ENCODE measurements around the gene SHISA8.

SHISA8 gene

DNA sequence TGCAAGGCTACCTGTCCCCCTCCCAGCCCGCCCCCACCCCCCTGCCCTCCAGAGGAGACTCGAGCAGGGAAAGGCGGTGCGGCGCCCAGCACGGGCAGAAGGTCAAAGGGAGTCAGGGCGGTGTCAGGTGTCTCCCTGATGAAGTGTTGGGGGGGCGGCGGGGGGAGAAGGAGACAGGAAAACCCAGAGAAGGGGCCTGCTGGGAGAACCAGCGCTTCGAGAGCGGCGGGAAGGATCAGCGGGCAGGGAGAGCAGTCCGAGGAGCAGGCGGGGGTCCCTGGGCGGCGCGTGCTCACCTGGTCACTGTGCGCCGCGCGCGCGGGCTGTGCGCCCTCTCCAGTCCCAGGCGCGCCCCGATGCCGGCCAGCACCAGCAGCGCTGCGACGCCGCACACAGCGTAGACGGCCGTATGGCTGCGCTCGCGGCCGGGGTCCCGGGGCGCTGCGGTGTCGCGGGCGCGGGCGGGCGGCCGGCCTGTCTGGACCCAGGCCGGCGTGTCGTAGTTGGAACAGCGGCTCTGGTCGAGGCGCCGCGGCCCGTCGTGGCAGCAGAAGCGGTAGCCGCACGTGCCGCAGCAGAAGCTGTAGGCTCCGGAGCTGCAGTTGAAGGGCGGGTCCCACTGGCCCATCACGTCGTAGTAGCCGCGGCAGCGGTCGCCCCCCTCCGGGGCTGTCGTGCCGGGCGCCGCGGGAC, 886 bp downstream of the SHISA8 start:
- DNase-seq (ENCODE audit: low read depth) = no peak

DNA sequence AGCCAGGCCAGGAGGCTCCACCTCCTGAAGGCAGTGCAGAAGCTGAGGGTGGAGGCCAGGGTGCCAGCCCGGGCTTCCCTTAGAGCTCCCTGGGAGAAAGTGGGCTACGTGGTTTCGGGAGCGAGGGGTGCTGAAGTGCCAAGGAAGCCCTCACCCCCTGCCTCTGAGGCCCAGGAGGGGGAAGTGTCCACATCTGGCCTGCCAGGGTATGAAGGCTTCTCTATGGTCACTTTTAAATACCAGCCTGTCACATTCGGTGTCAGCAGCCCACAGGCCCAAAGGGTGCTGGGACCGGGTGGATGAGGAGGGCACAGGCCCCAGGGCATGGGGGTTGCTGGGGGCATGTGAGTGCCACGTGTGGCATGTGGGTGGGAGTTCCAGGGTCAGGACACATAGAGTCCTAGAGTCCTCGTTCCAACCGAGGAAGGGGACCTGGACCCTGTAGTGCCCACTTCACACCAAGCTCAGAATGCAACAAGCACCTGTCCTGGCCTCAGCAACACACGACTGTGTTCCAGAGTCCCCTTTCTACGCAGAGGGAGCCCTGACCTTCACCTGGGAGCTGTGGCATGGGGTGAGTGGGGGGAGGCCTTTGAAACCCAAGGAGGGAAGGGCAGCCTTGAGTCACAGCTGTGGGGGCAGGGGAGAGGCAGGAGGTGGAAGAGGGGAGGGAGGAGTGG, 1.7 kb downstream of the SHISA8 start:
- no peak for DNase-seq (ENCODE audit: low read depth)

DNA sequence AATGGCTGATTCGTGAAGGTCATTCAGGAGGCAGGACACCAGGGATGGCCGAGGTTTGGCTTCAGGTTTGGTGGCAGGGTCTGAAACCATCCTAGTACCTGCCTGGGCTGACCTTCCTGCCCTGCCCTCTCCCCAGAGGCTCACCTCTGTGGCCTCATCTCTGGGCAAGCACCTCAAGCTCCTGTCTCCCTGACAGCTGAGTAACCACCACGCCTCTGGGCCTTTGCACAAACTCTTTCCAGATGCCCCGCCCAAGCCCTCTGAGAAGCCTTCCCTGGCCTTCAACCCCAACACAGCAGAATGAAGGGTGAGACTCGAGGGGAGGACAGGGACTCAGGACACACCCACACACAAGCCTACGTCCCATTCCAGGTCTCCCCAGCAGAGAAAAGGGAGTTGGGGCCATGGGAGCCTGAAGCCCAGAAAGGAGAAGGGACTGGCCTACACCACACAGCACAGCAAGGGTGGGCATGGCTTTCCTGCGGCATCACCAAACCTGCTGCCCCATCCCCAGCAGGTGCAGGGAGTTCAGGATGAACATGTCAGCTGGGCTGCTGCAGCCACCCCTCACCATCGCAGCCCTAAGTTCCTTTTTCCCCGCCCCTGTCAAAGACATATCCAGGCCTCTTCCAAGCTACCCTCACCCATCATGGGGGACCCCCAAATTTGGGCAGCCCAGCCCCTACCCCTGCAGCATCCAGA, 2.4 kb downstream of the SHISA8 start:
- no peak for DNase-seq (ENCODE audit: low read depth)

- no peak for DNase-seq (ENCODE audit: low read depth)
Measured at GRCh38 chr22:41911001-41911611, 3.8 kb downstream of the SHISA8 start.

DNA sequence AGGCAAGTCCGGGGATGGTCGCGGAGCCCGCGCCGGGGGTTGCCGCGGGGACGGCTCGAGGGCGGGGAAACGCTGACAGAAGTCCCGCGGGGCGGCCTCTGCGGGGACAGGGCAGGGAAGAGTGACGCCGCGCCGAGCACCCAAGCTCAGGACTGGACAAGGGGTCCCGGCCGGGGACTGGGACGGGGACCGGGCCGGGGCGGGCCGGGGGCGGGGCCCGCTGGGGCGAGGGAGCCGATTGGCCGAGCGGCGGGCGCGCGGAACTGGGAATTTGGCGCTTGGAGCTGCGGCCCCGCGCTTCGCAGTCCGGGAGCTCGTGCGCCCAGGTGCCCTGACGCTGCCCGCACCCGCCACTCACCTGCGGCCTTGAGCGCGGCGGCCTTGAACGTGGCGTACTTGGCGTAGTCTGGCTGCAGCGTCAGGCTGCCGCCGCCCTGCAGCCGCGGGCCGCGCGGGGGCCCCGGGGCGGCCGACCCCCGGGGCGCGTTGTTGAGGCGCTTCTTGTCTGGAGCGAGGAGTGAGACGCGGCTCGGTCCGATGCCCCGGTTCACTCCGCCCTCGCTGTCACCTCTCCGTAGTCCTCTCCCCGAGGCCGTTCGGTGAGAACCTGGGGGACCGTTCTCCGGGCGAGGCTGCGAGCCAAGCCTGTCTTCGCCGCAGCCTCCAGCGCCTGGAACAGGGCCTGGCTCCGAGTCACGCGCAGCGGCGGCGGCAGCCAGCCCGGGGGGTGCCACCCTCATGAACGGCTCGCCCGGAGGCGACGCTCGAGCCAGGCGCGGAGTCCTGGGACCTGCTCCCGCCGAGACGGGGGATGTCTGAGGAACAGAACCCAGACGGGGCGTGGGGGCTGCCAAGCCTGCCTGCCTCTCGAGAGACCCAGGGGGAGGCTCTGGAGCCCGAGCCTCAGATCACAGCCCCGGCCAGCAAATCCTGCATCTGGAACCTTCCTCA, 4.5 kb downstream of the SHISA8 start:
- no peak for DNase-seq (ENCODE audit: low read depth)

DNA sequence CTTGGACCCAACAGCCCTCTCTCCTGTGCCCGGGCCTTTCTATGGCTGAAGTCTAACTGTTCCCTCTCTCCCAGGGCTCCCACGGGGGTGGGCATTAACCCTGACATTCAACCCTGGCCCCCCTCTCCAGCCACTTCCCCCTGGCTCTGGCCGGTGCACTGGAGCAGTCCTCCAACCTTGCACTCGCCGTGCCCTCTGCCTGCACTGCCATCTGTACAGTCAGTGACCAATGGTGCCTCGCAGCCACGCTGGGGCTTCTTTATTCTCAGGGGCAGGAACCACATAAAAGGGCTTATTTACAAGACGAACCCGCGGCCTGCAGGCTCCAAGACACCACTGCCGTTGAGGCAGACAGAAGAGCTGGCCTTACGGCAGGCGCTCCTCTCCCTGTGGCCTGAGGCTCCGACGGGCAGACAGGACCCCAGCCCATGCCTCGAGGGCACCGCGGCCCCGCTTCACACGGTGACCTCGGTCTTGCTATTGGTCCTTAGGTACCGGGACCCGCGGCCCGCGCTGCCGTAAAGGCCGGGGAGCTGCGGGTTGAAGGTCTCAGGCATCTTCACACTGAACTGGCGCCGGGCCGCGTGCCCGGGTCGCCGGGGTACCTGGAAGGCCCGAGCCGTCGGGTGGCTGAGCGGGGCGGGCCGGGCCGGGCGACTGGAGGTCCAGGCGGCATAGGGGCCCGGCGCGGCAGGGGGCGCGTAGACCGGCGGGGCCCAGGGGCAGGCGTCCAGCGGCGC, 5.4 kb downstream of the SHISA8 start:
- DNase-seq (ENCODE audit: low read depth) = no peak

- no peak for DNase-seq (ENCODE audit: low read depth)
Measured at GRCh38 chr22:41908411-41909309, 6.2 kb downstream of the SHISA8 start.

DNA sequence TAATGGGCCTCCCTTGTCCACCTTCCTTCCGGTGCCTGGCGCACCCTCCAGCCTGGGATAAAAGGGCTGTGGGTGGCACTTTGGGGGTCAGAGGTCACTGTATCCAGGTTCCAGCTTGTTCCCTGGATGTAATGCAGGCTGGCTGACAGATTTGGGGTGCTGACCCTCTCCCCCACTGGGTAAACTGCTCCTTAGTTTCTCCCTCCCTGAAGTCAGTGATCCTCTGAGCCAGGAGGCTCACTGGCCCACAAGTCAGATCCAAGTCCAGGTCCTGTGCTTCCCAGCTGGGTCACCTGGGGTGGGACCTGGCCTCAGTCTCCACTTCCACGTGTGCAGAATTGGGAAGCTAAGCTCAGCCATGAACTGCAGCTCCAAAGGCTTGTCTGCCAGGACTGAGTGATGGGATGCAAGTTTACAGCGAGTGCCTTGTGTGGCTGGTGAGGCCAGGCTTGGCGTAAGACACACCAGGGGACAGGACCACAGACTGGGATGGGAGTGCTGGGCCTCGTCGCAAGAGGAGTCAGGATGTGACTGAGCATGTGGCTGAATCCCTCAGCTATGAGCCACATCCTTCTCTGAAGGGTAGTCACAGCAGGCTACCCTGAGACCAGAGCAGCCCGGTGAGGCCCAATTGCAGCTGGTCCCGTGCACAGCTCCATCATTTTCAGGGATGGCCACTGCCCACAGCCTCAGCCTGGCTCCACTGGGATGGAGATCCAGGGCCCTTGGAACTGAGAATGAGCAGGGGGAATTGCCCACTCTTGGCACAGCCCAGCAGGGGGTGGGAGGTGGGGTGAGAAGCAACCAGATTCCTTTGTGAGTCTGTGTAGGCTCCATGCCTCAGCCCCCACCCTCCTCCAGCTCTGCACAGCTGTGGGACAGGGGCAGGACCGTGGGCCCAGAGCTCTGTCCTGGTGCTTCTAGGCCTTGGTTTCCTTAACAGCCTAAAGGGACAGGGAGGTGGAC, 7.2 kb downstream of the SHISA8 start:
- no peak for DNase-seq (ENCODE audit: low read depth)

DNA sequence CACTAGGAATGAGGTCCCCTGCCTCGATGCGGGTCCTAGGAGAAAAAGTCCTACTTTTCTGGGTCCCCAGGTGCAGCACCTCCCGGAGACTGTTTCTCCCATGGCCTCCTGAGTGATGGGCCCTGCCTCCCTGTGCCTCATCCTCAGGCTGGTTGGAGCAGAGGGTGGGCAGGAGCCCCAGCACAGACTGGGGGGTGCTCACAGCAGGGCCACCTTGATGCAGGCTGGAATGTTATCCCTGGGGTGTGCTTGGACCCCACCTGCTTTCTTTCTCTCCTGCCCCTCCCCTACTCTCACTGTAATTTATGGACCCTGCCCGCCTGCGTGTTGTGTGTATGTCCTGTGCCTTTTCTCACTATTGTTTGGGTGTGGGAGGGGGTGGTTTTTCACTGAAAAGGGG, 8.1 kb downstream of the SHISA8 start:
- no peak for DNase-seq (ENCODE audit: low read depth)

- DNase-seq (ENCODE audit: low read depth) = no peak
Measured at GRCh38 chr22:41905411-41906202, 9.3 kb downstream of the SHISA8 start.

- no peak for DNase-seq (ENCODE audit: low read depth)
Measured at GRCh38 chr22:41904450-41905410, 10.1 kb downstream of the SHISA8 start.

DNA sequence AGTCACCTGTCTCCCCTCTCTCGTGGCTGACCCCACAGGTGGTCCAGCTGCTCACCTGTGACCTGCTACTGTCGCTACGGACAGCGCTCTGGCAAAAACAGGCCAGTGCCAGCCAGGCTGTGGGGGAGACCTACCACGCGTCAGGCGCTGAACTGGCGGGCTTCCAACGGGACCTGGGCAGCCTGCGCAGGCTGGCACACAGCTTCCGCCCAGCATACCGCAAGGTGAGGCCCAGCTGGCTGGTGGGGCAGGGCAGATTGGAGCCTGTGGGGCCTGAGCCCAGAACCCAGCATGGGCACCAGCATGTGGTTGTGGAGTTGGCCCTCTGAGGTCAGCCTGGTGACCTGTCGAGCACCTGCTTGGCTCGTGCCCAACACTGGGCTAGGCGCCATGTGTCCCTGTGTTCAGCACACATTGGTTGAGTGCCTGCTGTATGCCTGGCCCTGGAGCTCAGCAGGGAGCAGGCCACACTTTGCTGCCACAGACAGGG, 11.9 kb downstream of the SHISA8 start:
- DNase-seq (ENCODE audit: low read depth) = no peak

- no peak for DNase-seq (ENCODE audit: low read depth)
Measured at GRCh38 chr22:41902016-41902415, 12.9 kb downstream of the SHISA8 start.

- DNase-seq (ENCODE audit: low read depth) = no peak
Measured at GRCh38 chr22:41900652-41901312, 14.1 kb downstream of the SHISA8 start.

GRCh38 chr22:41899992-41900651, 14.8 kb downstream of the SHISA8 start:
- no peak for DNase-seq (ENCODE audit: low read depth)

All from fibroblast of the conjunctiva (primary cell).